Measurements from ENCODE around the gene FBXO36.

The FBXO36 gene

DNA sequence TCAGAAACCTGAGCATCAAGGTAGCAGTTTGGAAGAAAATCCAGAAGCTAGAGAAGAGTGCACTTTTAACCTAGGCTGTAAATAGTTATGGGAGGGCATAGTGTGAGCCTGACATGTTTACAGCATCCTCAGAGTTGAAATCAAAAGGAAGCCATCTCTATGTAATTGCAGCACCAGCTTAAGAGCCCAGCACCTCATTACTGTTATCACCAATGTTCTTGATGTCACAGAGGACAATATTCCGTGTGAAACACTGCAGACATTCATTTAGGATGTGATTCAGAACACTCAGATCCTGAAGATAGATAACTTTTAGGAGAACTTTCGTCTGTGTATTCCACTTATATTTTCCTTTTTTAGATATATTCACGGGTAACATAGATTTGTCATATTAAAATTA, 48.1 kb downstream of the FBXO36 start:
- no peak for DNase-seq (ENCODE audit: low spot score)

GRCh38 chr2:229971298-229971790, 49.0 kb downstream of the FBXO36 start:
- DNase-seq (ENCODE audit: low spot score) = no peak

GRCh38 chr2:229974266-229974665, 52.0 kb downstream of the FBXO36 start:
- no peak for DNase-seq (ENCODE audit: low spot score)

- no peak for DNase-seq (ENCODE audit: low spot score)
Measured at GRCh38 chr2:229980431-229981184, 58.3 kb downstream of the FBXO36 start.

- DNase-seq (ENCODE audit: low spot score) = no peak
Measured at GRCh38 chr2:229993236-229993635, 70.9 kb downstream of the FBXO36 start.

DNA sequence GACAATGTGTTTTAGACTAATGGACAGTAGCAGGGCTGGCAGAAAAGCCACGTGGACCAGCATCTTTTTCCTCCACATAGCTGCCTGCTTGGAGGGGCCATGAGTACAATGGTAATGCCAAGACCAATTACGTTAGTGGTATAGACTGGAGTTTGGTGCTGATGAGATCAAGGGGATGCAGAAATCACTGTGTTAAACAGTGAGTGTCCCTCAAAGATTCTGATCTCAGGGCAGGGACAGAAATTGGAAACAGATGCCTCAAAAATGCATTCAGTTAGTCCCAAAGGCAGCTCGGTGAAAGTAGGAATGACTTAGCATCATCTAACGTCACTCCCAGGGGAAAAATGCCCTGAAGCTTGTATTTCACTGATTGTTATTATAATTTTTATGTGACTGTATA, 74.0 kb downstream of the FBXO36 start:
- DNase-seq (ENCODE audit: low spot score) = no peak

DNA sequence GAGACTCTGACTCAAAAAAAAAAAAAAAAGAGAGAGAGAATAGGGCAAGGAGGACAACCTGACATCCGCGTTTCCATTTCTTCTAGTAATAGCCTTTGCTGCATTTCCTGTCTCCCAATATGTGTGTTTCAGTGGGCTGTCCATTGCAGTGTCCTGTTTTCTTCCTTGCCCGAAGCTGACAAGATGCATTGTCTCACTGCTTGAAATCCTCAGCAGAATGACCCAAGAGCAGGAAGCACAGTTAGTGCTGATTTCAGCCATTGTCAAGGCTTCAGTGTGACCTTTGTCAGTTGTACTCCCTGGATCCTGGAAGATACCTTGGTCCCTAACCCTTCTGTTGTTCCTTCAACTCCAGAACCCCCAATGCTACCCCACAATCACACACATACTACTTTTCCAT, 75.3 kb downstream of the FBXO36 start:
- no peak for DNase-seq (ENCODE audit: low spot score)

DNA sequence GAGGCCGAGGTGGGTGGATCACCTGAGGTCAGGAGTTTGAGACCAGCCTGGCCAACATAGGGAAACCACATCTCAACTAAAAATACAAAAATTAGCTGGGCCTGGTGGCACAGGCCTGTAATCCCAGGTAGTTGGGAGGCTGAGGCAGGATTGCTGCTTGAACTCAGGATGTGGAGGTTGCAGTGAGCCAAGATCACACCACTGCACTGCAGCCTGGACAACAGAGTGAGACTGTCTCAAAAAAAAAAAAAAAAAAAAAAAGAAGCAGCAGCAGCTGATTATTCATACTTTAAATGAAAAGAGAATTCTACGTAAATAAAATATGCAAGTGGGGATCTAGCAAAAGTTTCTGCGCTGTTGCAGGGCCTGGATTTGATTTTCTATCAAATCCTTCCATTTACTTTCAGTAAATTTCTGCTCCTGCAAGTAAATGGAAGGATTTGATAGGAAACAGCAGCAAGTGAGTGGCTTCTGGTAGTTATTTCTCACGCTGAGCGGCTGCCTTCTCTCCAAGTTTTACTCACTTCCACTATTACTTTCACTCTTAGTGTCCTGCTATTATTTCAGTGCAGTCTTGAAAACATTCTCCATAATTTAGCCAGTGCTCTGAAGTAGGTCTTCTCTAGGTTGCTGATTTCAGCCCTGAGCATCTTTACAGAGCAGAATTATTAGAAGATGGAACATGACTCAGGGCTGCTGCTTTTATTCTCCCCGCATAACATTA, 78.0 kb downstream of the FBXO36 start:
- DNase-seq (ENCODE audit: low spot score) = no peak

DNA sequence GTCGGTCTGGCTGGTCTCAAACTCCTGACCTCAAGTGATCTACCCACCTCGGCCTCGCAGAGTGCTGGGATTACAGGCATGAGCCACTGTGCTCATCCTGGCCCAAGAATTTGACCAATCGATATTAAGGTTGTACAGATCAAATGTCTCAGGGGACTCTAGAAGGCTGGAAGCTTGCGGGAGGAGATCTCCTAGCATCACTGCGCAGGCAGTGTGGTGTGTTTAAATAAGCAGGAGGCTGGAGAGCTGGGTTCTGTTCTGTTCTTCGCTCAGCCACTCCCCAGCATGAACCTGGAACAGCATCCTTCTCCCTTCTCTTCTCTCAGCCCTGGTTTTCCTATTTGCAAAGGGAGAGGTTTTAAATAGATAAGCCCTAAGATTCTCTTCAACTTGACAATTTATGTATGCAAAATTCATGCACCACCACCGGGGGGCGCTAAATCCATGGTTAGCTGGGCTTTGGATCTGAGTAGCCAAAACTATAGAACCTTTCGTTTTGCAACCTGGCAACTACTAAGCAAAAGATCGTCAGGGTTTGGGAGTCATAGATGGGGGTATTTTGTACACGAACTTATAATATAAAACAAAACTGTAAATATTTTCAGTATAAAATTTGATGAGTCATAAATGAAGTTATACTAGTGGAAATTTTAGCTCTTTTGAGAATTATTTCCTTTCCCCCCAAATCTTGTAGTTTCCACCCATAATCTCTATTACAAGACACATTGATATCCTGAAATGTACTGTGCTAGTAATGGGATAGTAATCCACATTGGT, 85.8 kb downstream of the FBXO36 start:
- peak; percentile 69 for DNase-seq (ENCODE audit: low spot score)

GRCh38 chr2:230008708-230009066, 86.4 kb downstream of the FBXO36 start:
- no peak for DNase-seq (ENCODE audit: low spot score)

DNA sequence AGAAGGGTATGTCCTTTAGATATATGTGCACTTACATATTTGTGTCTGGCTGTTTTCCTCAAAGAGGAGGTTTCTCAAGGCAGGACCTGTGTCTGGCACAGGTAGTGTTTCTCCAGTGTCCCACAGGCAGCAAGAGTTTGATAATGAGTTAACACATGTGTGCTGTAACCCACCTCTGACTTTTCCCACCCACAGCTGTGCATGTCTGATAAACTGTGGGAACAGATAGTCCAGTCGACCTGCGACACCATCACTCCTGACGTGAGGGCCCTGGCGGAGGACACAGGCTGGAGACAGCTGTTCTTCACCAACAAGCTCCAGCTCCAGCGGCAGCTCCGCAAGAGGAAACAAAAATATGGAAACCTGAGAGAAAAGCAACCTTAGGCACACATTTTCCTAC, 88.2 kb downstream of the FBXO36 start:
- DNase-seq (ENCODE audit: low spot score) = no peak

DNA sequence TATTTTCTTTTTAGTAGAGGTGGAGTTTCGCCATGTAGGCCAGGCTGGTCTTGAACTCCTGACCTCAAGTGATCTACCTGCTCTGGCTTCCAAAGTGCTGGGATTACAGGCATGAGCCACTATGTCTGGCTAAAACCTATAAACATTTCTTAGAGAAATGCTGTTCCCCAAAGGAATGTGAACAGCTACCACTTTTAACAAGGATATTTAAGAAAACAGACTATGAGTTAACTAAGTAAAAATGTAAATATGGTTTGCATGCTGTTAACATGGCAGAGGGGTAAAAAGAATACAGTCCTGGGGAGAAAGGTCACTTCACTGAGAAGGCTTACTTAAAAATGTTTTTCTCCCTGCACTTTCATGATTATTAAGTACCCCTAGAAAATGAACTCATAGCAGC, 89.3 kb downstream of the FBXO36 start:
- no peak for DNase-seq (ENCODE audit: low spot score)

GRCh38 chr2:230012267-230012884, 90.1 kb downstream of the FBXO36 start:
- DNase-seq (ENCODE audit: low spot score) = no peak

DNA sequence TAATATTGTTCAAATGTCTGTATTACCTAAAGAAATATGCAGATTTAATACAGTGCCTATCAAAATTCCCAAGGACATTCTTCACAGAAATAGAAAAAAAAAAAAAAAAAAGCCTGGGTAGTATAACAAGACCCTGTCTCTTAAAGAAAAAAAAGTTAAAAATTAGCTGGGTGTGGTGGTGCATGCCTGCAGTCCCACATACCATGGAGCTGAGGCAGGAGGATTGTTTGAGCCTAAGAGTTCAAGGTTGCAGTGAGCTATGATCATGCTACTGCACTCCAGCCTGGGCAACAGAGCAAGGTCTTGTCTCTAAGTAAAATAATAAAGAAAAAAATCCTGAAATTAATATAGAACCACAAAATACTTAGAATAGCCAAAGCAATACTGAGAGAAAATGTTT, 94.5 kb downstream of the FBXO36 start:
- DNase-seq (ENCODE audit: low spot score) = no peak

DNA sequence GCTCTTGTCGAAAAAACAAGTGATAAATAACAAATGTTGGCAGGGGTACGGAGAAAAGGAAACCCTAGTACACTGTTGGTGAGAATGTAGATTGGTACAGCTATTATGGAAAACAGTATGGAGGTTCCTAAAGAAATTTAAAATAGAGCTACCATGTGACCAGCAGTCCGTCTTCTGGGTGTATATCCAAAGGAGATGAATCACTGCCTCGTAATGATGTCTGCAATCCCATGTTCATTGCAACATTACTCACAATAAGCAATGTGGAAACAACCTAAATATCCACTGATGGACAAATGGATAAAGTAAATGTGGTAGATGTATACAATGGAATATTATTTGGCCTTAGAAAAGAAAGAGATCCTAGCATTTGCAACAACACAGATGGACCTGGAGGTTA, 95.8 kb downstream of the FBXO36 start:
- no peak for DNase-seq (ENCODE audit: low spot score)

DNA sequence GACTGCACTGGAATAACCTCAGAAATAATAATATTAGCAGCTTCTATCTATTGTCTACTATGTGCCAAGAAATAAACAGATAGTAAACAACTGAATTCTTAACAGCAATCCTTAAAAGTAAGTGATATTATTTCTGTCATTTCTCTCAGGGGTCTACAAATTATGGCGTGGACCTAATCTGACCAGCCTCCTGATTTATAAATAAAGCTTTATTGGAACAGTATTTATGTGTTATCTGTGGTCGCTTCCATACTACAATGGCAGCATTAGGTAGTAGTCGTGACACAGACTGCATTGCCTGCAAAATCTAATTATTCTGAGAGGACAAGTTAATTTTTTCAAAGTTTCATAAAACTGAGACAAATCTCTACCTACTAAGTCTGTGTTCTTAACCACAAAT, 97.4 kb downstream of the FBXO36 start:
- no peak for DNase-seq (ENCODE audit: low spot score)

DNA sequence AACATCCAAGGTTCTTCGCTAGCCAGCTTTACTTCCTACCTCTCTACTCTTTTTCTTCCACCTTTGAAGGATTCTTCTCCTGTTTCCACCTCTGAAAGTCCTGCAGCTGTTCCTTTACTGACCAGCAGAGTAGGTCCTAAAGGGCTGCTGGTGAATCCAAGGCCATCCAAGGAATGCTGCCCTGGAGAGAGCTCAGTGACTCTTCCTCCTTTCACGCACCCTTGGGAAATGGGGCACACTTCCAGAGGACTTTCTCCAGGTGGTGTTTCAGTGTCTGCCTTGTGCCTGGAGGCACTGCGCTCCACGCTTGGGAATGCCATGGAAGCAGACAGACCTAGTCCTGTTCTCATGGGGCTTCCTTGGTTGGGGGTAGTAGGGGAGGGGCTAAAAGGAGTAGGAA, 101.0 kb downstream of the FBXO36 start:
- no peak for DNase-seq (ENCODE audit: low spot score)

GRCh38 chr2:230042195-230042594, 119.9 kb downstream of the FBXO36 start:
- DNase-seq (ENCODE audit: low spot score) = no peak

- DNase-seq (ENCODE audit: low spot score) = no peak
Measured at GRCh38 chr2:230043025-230043424, 120.7 kb downstream of the FBXO36 start.

- DNase-seq (ENCODE audit: low spot score) = no peak
Measured at GRCh38 chr2:230043461-230043860, 121.2 kb downstream of the FBXO36 start.

DNA sequence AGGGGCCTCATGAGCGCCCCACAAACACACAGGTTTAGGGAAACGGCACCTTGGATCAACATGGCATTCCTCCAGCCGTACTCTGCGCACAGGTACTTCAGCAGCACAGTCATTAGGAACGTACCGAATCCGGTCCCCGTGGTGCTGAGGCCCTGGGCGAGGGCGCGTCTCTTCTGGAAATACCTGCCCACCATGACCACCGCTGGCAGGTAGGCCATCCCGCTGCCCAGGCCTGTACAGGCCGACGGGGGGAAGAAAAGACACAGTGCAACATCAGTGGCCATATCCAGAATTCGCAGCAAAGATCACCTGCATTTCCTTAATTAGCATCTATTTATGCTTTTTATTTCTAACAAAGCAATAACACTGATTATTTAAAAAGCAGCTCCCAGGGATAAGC, 124.2 kb downstream of the FBXO36 start:
- no peak for DNase-seq (ENCODE audit: low spot score)

- DNase-seq (ENCODE audit: low spot score) = no peak
Measured at GRCh38 chr2:230048010-230048671, 125.8 kb downstream of the FBXO36 start.

All from hematopoietic multipotent progenitor cell treated with erythropoietin and hydrocortisone succinate and interleukin-3 and kit ligand, for 15 days (in vitro differentiated cells).